GM19099 (cell line): Measurements from ENCODE around the gene TMEM200B.

Experiments
- POLR2A ChIP-seq: IDR thresholded peaks from 3 replicates; pipeline ENCODE4 v1.6.1; 2011; ENCODE audit warnings: low read depth; ENCODE audit not compliant: insufficient read length; ENCODE audit errors: extremely low read depth

TMEM200B gene

GRCh38 chr1:29123887-29124365 lies at the start of gene TMEM200B:
Gene TMEM200B, minus strand, starts transcription at chr1:29123903. Its CDS starts 2,075 bp downstream, at chr1:29121828.
- no peak for TF ChIP-seq POLR2A

- TF ChIP-seq POLR2A: no peak
These were observed 48.8 kb upstream of the TMEM200B start for GRCh38 chr1:29172415-29172939.

- TF ChIP-seq POLR2A: no peak
These were observed 47.8 kb upstream of the TMEM200B start for GRCh38 chr1:29171521-29171920.

- TF ChIP-seq POLR2A: no peak
These were observed 47.4 kb upstream of the TMEM200B start for GRCh38 chr1:29171089-29171488.

- no peak for TF ChIP-seq POLR2A
These were observed 46.3 kb upstream of the TMEM200B start for GRCh38 chr1:29169976-29170375.

- no peak for TF ChIP-seq POLR2A
These were observed 44.2 kb upstream of the TMEM200B start for GRCh38 chr1:29167904-29168303.

GRCh38 chr1:29166291-29166878 lies 42.7 kb upstream of the TMEM200B start:
- no peak for TF ChIP-seq POLR2A

- TF ChIP-seq POLR2A: no peak
These were observed 40.9 kb upstream of the TMEM200B start for GRCh38 chr1:29164588-29164987.

- TF ChIP-seq POLR2A: no peak
These were observed 38.9 kb upstream of the TMEM200B start for GRCh38 chr1:29162476-29163138.

- no peak for TF ChIP-seq POLR2A
These were observed 38.3 kb upstream of the TMEM200B start for GRCh38 chr1:29162025-29162424.

GRCh38 chr1:29159773-29160172 lies 36.1 kb upstream of the TMEM200B start:
- no peak for TF ChIP-seq POLR2A

GRCh38 chr1:29157269-29157601 lies 33.5 kb upstream of the TMEM200B start:
- TF ChIP-seq POLR2A: no peak

- no peak for TF ChIP-seq POLR2A
These were observed 33.0 kb upstream of the TMEM200B start for GRCh38 chr1:29156543-29157268.

GRCh38 chr1:29152046-29152805 lies 28.5 kb upstream of the TMEM200B start:
- TF ChIP-seq POLR2A: no peak
